Measurements from ENCODE around the gene THBD.

THBD gene

DNA sequence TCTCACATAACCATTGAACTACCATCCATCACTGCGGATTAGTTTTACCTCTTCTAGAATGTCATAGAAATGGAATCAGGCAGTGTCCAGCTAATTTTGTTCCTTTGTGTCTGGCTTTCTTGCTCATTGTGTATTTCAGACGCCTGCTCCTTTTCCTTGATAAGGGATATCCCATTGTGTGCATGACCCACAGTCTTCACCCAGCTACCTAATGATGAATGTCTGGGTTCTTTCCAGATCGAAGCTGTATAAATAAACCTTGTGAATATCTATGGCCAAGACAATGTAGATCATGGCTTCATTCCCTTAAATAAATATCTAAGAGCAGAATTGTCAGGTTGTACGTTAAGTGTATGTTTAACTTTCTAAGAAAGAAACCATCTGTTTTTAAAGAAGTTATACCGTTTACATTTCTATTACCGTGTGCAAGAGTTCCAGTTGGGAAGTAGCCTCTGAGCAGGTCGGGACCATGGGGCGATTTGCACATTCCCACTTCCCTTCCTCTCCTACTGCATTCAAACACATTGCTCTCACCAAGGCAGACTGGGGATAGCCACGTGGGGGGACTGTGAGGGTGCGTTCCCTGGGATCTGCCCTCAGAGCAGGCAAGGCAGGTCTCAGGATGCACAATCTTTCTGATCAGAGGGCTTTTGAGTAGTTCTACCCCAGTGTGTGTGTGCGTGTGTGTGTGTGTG lies 23.6 kb upstream of the THBD start:
- in situ Hi-C loops (cut with MboI; ENCODE audit: low sequenced_read_pairs, unreplicated experiment): no loop called here
- TF ChIP-seq, protein P1, sequence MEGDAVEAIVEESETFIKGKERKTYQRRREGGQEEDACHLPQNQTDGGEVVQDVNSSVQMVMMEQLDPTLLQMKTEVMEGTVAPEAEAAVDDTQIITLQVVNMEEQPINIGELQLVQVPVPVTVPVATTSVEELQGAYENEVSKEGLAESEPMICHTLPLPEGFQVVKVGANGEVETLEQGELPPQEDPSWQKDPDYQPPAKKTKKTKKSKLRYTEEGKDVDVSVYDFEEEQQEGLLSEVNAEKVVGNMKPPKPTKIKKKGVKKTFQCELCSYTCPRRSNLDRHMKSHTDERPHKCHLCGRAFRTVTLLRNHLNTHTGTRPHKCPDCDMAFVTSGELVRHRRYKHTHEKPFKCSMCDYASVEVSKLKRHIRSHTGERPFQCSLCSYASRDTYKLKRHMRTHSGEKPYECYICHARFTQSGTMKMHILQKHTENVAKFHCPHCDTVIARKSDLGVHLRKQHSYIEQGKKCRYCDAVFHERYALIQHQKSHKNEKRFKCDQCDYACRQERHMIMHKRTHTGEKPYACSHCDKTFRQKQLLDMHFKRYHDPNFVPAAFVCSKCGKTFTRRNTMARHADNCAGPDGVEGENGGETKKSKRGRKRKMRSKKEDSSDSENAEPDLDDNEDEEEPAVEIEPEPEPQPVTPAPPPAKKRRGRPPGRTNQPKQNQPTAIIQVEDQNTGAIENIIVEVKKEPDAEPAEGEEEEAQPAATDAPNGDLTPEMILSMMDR (IDR thresholded peaks at IDR 0.05; ENCODE audit: borderline replicate concordance, control extremely low read depth, extremely low read depth, insufficient read depth, missing control alignments): no peak
- no peak for DNase-seq (ENCODE audit: low spot score)

DNA sequence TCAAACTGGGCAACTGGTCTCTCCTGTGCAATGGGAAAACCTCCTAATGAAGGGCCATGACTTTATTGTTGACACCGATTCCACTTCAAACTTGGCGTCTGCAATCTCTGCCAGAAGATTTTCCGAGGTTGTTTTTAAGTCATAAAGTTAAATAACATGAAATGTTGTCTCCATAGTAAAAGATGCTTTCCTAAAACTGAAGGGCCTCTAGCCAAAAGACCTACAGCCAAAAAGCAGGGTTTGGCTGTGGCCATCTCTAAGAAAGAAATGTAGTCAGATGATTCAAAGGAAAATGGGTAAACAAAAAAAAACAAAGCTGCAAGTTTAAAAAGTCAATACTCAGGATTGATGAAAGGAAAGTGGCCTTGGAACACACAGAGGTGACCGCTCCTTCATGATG lies 22.5 kb upstream of the THBD start:
- in situ Hi-C loops (cut with MboI; ENCODE audit: low sequenced_read_pairs, unreplicated experiment): no loop called here
- TF ChIP-seq, protein P1 (IDR thresholded peaks at IDR 0.05; ENCODE audit: borderline replicate concordance, control extremely low read depth, extremely low read depth, insufficient read depth, missing control alignments): no peak
- DNase-seq (ENCODE audit: low spot score): no peak

DNA sequence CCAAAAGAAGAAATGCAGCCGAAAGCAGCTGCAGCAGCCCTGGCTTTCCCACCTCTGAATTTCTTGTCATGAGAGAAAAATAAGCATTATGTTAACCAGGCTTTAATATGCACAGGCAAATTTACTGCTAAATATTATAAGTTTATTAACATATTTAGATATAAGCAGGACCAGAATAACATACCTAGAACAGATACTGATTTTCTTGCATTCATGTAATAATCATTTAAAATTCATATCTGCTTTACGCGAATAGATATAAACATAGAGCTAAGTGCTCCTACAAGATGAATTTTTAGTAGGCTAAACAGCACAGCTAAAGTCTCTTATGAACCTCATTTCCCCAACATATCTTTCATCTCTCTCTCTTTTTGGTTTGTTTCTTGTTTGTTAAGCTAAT lies 21.9 kb upstream of the THBD start:
- DNase-seq (ENCODE audit: low spot score): no peak
- TF ChIP-seq, protein P1 (IDR thresholded peaks at IDR 0.05; ENCODE audit: borderline replicate concordance, control extremely low read depth, extremely low read depth, insufficient read depth, missing control alignments): no peak
- in situ Hi-C loops (cut with MboI; ENCODE audit: low sequenced_read_pairs, unreplicated experiment): no loop called here

DNA sequence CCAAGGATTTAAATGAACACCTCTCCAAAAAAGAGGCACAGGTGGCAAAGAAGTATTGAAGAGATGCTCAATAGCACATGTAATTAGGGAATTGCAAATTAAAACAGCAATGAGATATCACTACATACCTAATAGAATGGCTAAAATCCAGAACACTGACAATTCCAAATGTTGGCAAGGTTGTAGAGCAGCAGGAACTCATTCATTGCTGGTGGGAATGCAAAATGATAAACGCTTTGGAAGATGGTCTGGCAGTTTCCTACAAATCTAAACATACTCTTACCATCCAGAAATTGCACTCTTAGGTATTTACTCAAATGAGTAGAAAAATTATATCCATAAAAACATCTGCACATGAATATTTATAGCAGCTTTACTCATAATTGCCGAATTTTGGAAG lies 19.6 kb upstream of the THBD start:
- TF ChIP-seq, protein P1 (IDR thresholded peaks at IDR 0.05; ENCODE audit: borderline replicate concordance, control extremely low read depth, extremely low read depth, insufficient read depth, missing control alignments): no peak
- DNase-seq (ENCODE audit: low spot score): no peak
- in situ Hi-C loops (cut with MboI; ENCODE audit: low sequenced_read_pairs, unreplicated experiment): no loop called here

DNA sequence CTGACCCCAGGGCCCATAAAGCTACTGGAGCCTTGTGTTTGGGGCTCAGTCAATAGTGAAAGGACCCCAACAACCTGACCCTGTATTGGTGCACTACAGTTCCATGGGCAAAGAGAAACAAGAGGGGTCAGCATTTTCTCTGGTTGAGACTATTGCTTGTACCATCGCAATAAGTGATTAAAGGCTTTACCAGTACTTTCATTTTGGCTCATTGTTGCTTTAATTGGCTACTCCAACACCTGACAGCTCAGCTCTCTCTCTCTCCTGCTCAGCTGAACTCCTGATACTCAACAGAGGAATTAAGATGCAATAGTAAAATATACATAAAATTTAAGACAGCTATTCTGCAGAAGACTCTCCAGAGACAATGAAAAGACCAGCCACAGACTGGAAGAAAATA lies 18.8 kb upstream of the THBD start:
- no peak for DNase-seq (ENCODE audit: low spot score)
- TF ChIP-seq, protein P1 (IDR thresholded peaks at IDR 0.05; ENCODE audit: borderline replicate concordance, control extremely low read depth, extremely low read depth, insufficient read depth, missing control alignments): no peak
- in situ Hi-C loops (cut with MboI; ENCODE audit: low sequenced_read_pairs, unreplicated experiment): no loop called here

DNA sequence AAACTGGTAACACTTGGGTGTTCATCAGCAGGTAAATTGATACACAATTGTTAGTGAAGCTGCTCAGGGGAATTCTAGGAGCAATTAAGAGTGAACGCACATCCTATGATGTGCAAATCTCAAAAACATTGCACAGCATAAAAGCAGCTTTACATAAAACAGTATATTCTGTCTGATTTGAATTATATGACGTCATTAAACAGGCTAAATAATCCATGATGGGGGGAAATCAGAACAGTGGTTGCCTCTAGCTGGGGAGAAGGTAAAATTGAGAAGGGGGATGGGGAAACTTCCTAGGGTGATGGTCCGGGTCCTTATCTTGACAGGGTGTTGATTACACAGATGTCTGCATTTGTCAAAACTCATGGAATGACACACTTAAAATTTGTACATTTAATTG lies 17.3 kb upstream of the THBD start:
- TF ChIP-seq, protein P1 (IDR thresholded peaks at IDR 0.05; ENCODE audit: borderline replicate concordance, control extremely low read depth, extremely low read depth, insufficient read depth, missing control alignments): no peak
- no peak for DNase-seq (ENCODE audit: low spot score)
- in situ Hi-C loops (cut with MboI; ENCODE audit: low sequenced_read_pairs, unreplicated experiment): no loop called here

Measured in GM13976 (cell line).